Thyroid gland (tissue), 4 donors: ENCODE measurements around the gene KCNJ12.

Source experiments
- CTCF ChIP-seq, 6 experiments: fragments of 200-600 bp in 3 of 6; fragments of 450-650 bp in 3 of 6; sonication (generic) in 3 of 6; IDR thresholded peaks; one replicate each; pipeline ENCODE4 v1.5.1; 2016 to 2019; ENCODE audit warnings: antibody characterized with exemption in 6 of 6, mild to moderate bottlenecking in 2 of 6, inconsistent platforms in 1 of 6, moderate library complexity in 1 of 6
- POLR2A ChIP-seq, 2 donors: fragments of 450-650 bp; IDR thresholded peaks; one replicate each; pipeline ENCODE4 v1.6.1; 2017; ENCODE audit warnings: antibody characterized with exemption in 2 of 2, mild to moderate bottlenecking in 2 of 2, moderate library complexity in 1 of 2

- no peak for TF ChIP-seq POLR2A (IDR thresholded peaks at IDR 0.05)
- no peak for TF ChIP-seq CTCF (IDR thresholded peaks at IDR 0.05)
These were observed 3.8 kb upstream of the KCNJ12 start for GRCh38 chr17:21372256-21372954.
